VCaP (cell line): ENCODE results near the gene CEP76.

Source experiments
- H3K27ac ChIP-seq: fragments of 450-650 bp; 2 replicates; pipeline ENCODE4 v1.5.1; 2017
- TF ChIP-seq, protein P1 (sequence below): fragments of 450-650 bp; conservative IDR thresholded peaks from 2 replicates; pipeline ENCODE4 v1.5.1; 2017; ENCODE audit warnings: mild to moderate bottlenecking, moderate library complexity

Gene CEP76

DNA sequence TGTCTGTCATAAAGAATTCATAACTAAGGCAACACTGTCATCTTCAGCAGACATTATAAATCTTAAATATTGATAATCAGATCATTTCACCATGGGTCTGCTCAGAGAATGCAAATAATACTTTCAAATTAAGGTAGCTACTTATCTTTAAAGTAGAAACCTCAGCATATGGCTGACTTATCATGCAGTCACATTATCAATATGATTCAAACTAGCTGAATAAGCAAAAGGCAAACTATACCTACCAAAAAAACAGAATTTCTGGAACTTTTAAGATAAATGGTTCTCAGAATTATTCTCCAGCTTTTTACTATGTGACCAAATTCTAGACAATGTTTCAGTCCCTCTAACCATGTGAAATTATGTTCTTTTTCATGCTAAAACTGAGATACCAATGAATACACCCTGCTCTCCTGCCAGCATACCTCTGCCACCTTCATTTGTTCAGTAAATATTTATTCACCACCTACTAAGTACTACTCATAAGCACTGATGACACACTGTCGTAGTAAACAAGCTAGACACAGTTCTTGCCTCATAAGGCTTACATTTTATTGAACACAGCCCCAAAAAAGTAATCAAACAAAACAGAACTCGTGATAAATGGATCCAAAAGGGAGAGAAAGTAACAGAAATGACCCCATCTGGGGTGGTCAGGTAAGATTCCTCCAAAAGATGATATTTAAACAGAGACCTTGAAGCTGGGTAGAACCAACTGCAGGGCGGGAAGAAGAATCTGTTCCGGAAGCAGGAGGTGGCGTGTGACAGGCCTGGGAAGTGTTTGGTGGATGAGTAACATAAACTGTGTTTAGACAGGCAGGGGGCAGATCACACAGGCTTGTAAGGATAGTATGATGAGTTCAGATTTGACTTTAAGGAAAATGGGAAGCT lies 62.3 kb downstream of the CEP76 start:
- H3K27ac ChIP-seq: no peak overlapping the region
- TF ChIP-seq, protein P1, sequence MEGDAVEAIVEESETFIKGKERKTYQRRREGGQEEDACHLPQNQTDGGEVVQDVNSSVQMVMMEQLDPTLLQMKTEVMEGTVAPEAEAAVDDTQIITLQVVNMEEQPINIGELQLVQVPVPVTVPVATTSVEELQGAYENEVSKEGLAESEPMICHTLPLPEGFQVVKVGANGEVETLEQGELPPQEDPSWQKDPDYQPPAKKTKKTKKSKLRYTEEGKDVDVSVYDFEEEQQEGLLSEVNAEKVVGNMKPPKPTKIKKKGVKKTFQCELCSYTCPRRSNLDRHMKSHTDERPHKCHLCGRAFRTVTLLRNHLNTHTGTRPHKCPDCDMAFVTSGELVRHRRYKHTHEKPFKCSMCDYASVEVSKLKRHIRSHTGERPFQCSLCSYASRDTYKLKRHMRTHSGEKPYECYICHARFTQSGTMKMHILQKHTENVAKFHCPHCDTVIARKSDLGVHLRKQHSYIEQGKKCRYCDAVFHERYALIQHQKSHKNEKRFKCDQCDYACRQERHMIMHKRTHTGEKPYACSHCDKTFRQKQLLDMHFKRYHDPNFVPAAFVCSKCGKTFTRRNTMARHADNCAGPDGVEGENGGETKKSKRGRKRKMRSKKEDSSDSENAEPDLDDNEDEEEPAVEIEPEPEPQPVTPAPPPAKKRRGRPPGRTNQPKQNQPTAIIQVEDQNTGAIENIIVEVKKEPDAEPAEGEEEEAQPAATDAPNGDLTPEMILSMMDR: no peak

DNA sequence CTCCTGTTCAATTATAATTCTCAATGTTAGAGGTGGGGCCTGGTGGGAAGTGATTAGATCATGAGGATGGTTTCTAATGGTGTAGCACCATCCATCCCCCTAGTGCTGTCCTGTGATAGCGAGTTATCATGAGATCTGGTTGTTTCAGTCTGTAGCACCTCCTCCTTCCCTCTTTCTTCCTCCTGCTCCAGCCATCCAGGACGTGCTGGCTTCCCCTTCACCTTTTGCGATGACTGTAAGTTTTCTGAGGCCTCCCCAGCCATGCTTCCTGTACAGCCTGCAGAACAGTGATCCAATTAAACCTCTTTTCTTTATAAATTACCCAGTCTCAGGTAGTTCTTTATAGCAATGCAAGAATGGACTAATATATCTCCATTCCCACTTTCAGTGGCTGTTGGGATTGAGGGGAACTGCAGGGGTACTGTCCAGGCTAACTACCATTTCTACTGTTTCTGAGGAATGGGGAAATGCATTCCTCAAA lies 63.8 kb downstream of the CEP76 start:
- no peak overlapping the region for H3K27ac ChIP-seq
- TF ChIP-seq, protein P1: no peak

DNA sequence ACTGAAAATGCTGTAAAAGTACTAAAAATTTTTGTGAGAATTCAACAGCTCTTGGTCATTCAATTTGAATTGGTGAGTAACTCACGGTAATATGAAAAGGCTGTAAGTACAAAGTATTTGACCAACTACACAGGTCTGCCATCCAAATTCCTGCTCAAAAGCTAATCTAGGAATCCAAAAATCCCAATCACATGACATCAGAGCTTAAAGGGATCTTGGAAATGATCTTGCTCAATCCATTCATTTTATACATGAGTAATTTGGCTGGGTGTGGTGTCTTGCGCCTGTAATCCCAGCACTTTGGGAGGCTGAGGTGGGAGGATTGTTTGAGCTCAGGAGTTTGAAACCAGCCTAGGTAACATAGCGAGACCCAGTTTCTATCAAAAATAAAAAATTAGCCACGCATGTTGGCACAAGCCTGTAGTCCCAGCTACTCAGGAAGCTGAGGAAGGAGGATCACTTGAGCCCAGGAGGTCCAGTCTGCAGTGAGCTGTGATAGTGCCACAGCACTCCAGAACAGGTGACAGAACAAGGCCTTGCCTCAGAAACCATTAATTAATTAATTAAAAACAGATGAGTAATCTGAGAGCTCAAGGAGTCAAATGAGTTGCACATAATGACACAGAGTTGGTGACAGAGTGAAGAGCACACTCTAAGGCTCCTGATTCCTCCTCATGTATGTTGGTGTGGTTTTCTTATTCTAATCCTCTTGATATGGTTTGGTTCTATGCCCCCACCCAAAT lies 64.5 kb downstream of the CEP76 start:
- no peak overlapping the region for H3K27ac ChIP-seq
- TF ChIP-seq, protein P1: no peak

DNA sequence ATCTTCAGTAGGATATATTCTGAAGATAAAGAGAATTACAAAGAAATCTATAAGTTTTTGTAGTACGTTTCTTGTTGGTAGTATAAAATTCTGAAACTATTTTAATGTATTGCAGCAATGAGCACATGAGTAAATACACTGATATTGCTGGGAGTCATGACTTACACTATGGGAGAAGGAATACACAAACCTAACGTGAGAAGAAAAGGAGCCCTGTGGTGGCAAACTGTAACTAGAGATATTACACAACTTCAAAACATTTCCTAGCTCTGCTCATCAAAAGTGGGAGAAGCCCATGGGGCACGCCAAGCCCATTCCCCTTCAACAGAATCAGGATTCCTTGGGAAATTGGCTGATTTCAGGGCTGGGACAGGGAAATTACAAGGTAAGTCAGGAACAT lies 65.1 kb downstream of the CEP76 start:
- H3K27ac ChIP-seq: no peak overlapping the region
- TF ChIP-seq, protein P1: no peak

DNA sequence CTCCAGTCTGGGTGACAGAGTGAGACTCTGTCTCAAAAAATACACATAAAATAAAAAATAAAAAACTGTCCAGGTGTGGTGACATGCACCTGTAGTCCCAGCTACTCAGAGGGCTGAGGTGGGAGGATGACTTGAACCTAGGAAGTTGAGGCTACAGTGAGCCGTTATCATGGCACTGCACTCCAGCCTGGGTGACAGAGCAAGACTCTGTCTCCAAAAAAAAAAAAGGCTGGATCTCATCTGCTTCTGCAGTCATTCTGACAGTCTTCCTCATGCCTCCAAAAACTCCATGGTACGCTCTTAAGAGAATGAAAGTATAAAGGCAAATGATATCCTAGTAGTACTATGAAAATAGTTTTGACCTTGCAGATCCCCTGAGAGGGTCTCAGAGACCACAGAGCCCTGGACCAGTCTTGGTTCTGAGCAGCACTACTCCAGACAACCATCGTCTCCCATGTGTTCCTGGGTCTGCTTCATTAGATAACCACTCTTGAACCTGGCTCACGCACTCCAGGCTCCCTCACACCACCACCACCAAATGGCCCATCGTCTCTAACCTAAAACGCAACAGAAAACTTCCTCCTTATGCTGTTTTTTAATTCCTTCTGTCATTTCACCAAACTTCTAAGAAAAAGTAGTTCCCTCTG lies 70.6 kb downstream of the CEP76 start:
- no peak overlapping the region for H3K27ac ChIP-seq
- TF ChIP-seq, protein P1: no peak

DNA sequence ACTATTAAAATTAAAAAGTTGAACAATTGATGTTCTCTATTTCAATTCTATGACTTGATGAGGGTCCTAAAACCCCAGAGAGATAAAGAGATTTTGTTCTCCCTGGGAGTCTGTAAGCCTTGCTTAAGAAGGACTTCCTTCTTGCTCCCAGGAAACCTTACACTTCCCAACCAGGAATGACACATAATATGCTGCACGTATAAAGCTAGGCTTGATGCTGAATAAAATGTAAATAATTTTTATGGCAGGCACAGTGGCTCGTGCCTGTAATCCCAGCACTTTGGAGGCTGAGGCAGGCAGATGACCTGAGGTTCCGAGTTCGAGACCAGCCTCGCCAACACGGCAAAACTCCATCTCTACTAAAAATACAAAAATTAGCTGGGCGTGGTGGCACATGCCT lies 72.4 kb downstream of the CEP76 start:
- no peak overlapping the region for H3K27ac ChIP-seq
- TF ChIP-seq, protein P1: no peak
